ENCODE measurements around the gene ISM2. TPM values are rescaled to one million over a fixed set of nuclear protein-coding genes. Genes with fewer than 3 reads are reported as not detected.

Gene ISM2
- total and polyA plus RNA-seq, 2 of the 13 experiments (the other 11 are each of a cell fraction or from before 2014, with no cell fraction given), result 1.8 to 40.7 TPM

GRCh38 chr14:77498120-77498979 lies at the start of gene ISM2 (continued):
- TF ChIP-seq HNRNPLL (IDR thresholded peaks at IDR 0.05; ENCODE audit: low read depth, low read length, poor library complexity, severe bottlenecking) (peak; percentile 51), ZNF75D (CRISPR knock-in tag; IDR thresholded peaks at IDR 0.05; ENCODE audit: borderline replicate concordance) (no peak), BCL3 (CRISPR knock-in tag; IDR thresholded peaks at IDR 0.05) (peak; percentile 98), REL (CRISPR knock-in tag; conservative IDR thresholded peaks at IDR 0.05) (peak; percentile 67; the same call in 1 of the 2 replicates), ZNF296 (CRISPR knock-in tag; conservative IDR thresholded peaks at IDR 0.05) (no peak), ZNF83 (CRISPR knock-in tag; IDR thresholded peaks at IDR 0.05; ENCODE audit: borderline replicate concordance) (no peak), SMAD3 (CRISPR knock-in tag; IDR thresholded peaks at IDR 0.05) (no peak), LCORL (IDR thresholded peaks at IDR 0.05) (no peak), LCORL (CRISPR knock-in tag; IDR thresholded peaks at IDR 0.05) (peak; percentile 4; the same call in 1 of the 2 replicates), ZNF501 (CRISPR knock-in tag; IDR thresholded peaks at IDR 0.05) (0 out of 2 replicates have a peak, but pooled peaks have one; percentile 71), ZNF737 (CRISPR knock-in tag; IDR thresholded peaks at IDR 0.05; ENCODE audit: borderline replicate concordance) (0 out of 2 replicates have a peak, but pooled peaks have one; percentile 46), CCAR2 (optimal IDR thresholded peaks at IDR 0.05; ENCODE audit: low read depth, low read length) (no peak), ZNF275 (CRISPR knock-in tag; IDR thresholded peaks at IDR 0.05; ENCODE audit: borderline replicate concordance) (no peak), CEBPB (IDR thresholded peaks at IDR 0.05; ENCODE audit: borderline replicate concordance, low read depth, low read length) (no peak), MAZ (IDR thresholded peaks at IDR 0.05; ENCODE audit: borderline replicate concordance, low read depth, low read length) (no peak), MAZ (CRISPR knock-in tag; IDR thresholded peaks at IDR 0.05; ENCODE audit: low read depth) (peak; percentile 34; the same call in 1 of the 2 replicates), KDM5B (CRISPR knock-in tag; IDR thresholded peaks at IDR 0.05; ENCODE audit: borderline replicate concordance) (peak; percentile 74; the same call in 1 of the 2 replicates), ZSCAN20 (CRISPR knock-in tag; IDR thresholded peaks at IDR 0.05; ENCODE audit: borderline replicate concordance) (peak; percentile 70; the same call in 1 of the 2 replicates), RFXANK (CRISPR knock-in tag; IDR thresholded peaks at IDR 0.05) (no peak), HNF1B (CRISPR knock-in tag; IDR thresholded peaks at IDR 0.05) (0 out of 2 replicates have a peak, but pooled peaks have one; percentile 39), MZF1 (CRISPR knock-in tag; IDR thresholded peaks at IDR 0.05; ENCODE audit: borderline replicate concordance) (0 out of 2 replicates have a peak, but pooled peaks have one; percentile 68), ZNF124 (CRISPR knock-in tag; IDR thresholded peaks at IDR 0.05) (peak; percentile 64; the same call in 1 of the 2 replicates), IRX3 (CRISPR knock-in tag; IDR thresholded peaks at IDR 0.05; ENCODE audit: borderline replicate concordance, low read depth) (0 out of 2 replicates have a peak, but pooled peaks have one; percentile 71), ELF1 (CRISPR knock-in tag; IDR thresholded peaks at IDR 0.05) (no peak), TFAP4 (IDR thresholded peaks at IDR 0.05; ENCODE audit: borderline replicate concordance, low read depth) (no peak)

Measured in HepG2 (cell line).